ENCODE data around the gene RAPGEF4. TPM values are rescaled to one million over a fixed set of nuclear protein-coding genes. Genes with fewer than 3 reads are reported as not detected.

The RAPGEF4 gene
- total and polyA plus RNA-seq, 7 donors, result 0.23 to 7.6 (median 4.2) TPM

GRCh38 chr2:172708247-172708646, 27.4 kb upstream of the RAPGEF4 start:
- Histone ChIP-seq H3K4me3 (no peak overlapping the region), H3K27me3 (no peaks in the 10 kb centered on the region), H3K27ac (no peak overlapping the region), H3K4me1 (no peaks in the 10 kb centered on the region), H3K9me3 (no peaks in the 10 kb centered on the region), H3K36me3 (no peaks in the 10 kb centered on the region)
- TF ChIP-seq POLR2AphosphoS5 (IDR thresholded peaks at IDR 0.05) (no peak), EP300 (IDR thresholded peaks at IDR 0.05) (no peak), CTCF (IDR thresholded peaks at IDR 0.05) (no peak), POLR2A (IDR thresholded peaks at IDR 0.05) (no peak)
- intact Hi-C loops (cut with DNase I), result no loop called here
- 77 to 88% methylated on average over 2 of the region's 2 CpGs for WGBS, 2 donors
- DNase-seq, result no peak

- no peaks in the 10 kb centered on the region for H3K9me3 ChIP-seq
- no peak for DNase-seq
- no peak for TF ChIP-seq CTCF (IDR thresholded peaks at IDR 0.05)
- no peak for TF ChIP-seq POLR2A (IDR thresholded peaks at IDR 0.05)
- no peak for TF ChIP-seq POLR2AphosphoS5 (IDR thresholded peaks at IDR 0.05)
- no peak for TF ChIP-seq EP300 (IDR thresholded peaks at IDR 0.05)
- WGBS, 2 donors, result 78 to 86% methylated on average over 11 of the region's 11 CpGs
- H3K4me1 ChIP-seq, result no peaks in the 10 kb centered on the region
- H3K4me3 ChIP-seq, result no peak overlapping the region
- no peaks in the 10 kb centered on the region for H3K27me3 ChIP-seq
- no peaks in the 10 kb centered on the region for H3K36me3 ChIP-seq
- intact Hi-C loops (cut with DNase I), result loop anchor here (1.0 kb wide), 1 partner anchor 116 kb away; no protein-coding TSS in a partner anchor
- no peak overlapping the region for H3K27ac ChIP-seq
Measured at GRCh38 chr2:172709566-172710291, 25.9 kb upstream of the RAPGEF4 start.

- no peaks in the 10 kb centered on the region for H3K9me3 ChIP-seq
- no peaks in the 10 kb centered on the region for H3K36me3 ChIP-seq
- DNase-seq, result no peak
- intact Hi-C loops (cut with DNase I), result loop anchor here (1.0 kb wide), 1 partner anchor 117 kb away; no protein-coding TSS in a partner anchor
- no peaks in the 10 kb centered on the region for H3K4me1 ChIP-seq
- WGBS, 2 donors, result 39 to 45% methylated on average over 2 of the region's 2 CpGs
- H3K27me3 ChIP-seq, result no peaks in the 10 kb centered on the region
- no peak overlapping the region for H3K27ac ChIP-seq
- H3K4me3 ChIP-seq, result no peak overlapping the region
- TF ChIP-seq CTCF (IDR thresholded peaks at IDR 0.05), result peak in 3 of 4 experiments; percentile 64 to 68 (median 64)
- TF ChIP-seq POLR2AphosphoS5 (IDR thresholded peaks at IDR 0.05), result no peak
Measured at GRCh38 chr2:172710584-172711047, 25.0 kb upstream of the RAPGEF4 start.

GRCh38 chr2:172711110-172711509, 24.5 kb upstream of the RAPGEF4 start:
- Histone ChIP-seq H3K36me3 (no peaks in the 10 kb centered on the region), H3K27ac (no peak overlapping the region), H3K27me3 (no peaks in the 10 kb centered on the region), H3K4me1 (no peaks in the 10 kb centered on the region), H3K4me3 (no peak overlapping the region), H3K9me3 (no peaks in the 10 kb centered on the region)
- TF ChIP-seq POLR2AphosphoS5 (IDR thresholded peaks at IDR 0.05), result no peak
- no peak for TF ChIP-seq CTCF (IDR thresholded peaks at IDR 0.05)
- TF ChIP-seq POLR2A (IDR thresholded peaks at IDR 0.05), result no peak
- no peak for TF ChIP-seq EP300 (IDR thresholded peaks at IDR 0.05)
- 72 to 79% methylated on average over 1 of the region's 1 CpG for WGBS, 2 donors
- intact Hi-C loops (cut with DNase I), result no loop called here
- DNase-seq, result no peak

All from sigmoid colon (tissue), 7 donors.